ENCODE results near the gene CCDC102B. TPM values are rescaled to one million over a fixed set of nuclear protein-coding genes. Genes with fewer than 3 reads are reported as not detected.

Gene CCDC102B
- polyA plus RNA-seq, 1 donor from 2014 or later, result 8.7 TPM

DNA sequence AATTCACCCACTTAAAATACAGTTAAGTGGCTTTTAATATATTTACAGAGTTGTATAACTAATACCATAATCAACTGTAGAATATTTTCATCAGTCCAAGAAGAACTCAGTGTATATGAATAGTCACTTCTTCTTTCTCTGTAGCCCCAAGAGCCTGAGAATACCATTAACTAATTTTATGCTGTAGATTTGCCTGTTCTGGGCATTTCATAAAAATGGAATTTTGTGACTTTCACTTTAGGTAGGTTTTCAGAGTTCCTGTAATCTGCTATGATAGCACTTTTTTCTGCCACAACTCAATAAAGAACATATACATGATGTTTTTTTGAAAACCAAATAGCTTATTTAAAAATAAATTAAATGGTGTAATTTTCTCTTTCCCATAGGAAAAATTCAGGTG is 57.6 kb downstream of the CCDC102B start:
- H3K9ac ChIP-seq (ENCODE audit: low read length), result no peak overlapping the region
- H3K27ac ChIP-seq (ENCODE audit: low read length), result no peak overlapping the region
- H3K4me3 ChIP-seq (ENCODE audit: low read length), result no peak overlapping the region
- TF ChIP-seq RAD21 (conservative IDR thresholded peaks at IDR 0.05) (no peak), MXI1 (conservative IDR thresholded peaks at IDR 0.05; ENCODE audit: poor library complexity, severe bottlenecking) (no peak), SMC3 (conservative IDR thresholded peaks at IDR 0.05; ENCODE audit: poor library complexity) (no peak), EZH2 (IDR thresholded peaks at IDR 0.05; ENCODE audit: borderline replicate concordance, insufficient read depth, low read length, poor library complexity, severe bottlenecking) (no peak), EP300 (conservative IDR thresholded peaks at IDR 0.05; ENCODE audit: poor library complexity, severe bottlenecking) (no peak), POLR2AphosphoS5 (IDR thresholded peaks at IDR 0.05) (no peak), TAF1 (IDR thresholded peaks at IDR 0.05; ENCODE audit: low read depth) (no peak)
- TF ChIP-seq, protein P1, sequence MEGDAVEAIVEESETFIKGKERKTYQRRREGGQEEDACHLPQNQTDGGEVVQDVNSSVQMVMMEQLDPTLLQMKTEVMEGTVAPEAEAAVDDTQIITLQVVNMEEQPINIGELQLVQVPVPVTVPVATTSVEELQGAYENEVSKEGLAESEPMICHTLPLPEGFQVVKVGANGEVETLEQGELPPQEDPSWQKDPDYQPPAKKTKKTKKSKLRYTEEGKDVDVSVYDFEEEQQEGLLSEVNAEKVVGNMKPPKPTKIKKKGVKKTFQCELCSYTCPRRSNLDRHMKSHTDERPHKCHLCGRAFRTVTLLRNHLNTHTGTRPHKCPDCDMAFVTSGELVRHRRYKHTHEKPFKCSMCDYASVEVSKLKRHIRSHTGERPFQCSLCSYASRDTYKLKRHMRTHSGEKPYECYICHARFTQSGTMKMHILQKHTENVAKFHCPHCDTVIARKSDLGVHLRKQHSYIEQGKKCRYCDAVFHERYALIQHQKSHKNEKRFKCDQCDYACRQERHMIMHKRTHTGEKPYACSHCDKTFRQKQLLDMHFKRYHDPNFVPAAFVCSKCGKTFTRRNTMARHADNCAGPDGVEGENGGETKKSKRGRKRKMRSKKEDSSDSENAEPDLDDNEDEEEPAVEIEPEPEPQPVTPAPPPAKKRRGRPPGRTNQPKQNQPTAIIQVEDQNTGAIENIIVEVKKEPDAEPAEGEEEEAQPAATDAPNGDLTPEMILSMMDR (IDR thresholded peaks at IDR 0.05; ENCODE audit: poor library complexity, severe bottlenecking), result no peak
- TF ChIP-seq, protein P2, sequence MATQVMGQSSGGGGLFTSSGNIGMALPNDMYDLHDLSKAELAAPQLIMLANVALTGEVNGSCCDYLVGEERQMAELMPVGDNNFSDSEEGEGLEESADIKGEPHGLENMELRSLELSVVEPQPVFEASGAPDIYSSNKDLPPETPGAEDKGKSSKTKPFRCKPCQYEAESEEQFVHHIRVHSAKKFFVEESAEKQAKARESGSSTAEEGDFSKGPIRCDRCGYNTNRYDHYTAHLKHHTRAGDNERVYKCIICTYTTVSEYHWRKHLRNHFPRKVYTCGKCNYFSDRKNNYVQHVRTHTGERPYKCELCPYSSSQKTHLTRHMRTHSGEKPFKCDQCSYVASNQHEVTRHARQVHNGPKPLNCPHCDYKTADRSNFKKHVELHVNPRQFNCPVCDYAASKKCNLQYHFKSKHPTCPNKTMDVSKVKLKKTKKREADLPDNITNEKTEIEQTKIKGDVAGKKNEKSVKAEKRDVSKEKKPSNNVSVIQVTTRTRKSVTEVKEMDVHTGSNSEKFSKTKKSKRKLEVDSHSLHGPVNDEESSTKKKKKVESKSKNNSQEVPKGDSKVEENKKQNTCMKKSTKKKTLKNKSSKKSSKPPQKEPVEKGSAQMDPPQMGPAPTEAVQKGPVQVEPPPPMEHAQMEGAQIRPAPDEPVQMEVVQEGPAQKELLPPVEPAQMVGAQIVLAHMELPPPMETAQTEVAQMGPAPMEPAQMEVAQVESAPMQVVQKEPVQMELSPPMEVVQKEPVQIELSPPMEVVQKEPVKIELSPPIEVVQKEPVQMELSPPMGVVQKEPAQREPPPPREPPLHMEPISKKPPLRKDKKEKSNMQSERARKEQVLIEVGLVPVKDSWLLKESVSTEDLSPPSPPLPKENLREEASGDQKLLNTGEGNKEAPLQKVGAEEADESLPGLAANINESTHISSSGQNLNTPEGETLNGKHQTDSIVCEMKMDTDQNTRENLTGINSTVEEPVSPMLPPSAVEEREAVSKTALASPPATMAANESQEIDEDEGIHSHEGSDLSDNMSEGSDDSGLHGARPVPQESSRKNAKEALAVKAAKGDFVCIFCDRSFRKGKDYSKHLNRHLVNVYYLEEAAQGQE (IDR thresholded peaks at IDR 0.05; ENCODE audit: borderline replicate concordance), result no peak
- H3K79me2 ChIP-seq (replicated peaks; ENCODE audit: insufficient read depth, low read length), result no peaks in the 10 kb centered on the region
- no peak overlapping the region for H3K4me2 ChIP-seq (ENCODE audit: low read length)
- no peaks in the 10 kb centered on the region for H3K9me2 ChIP-seq (ENCODE audit: insufficient read depth, low read length)
- no peaks in the 10 kb centered on the region for H3F3A ChIP-seq (ENCODE audit: insufficient read depth, low read length, poor library complexity, severe bottlenecking)
- no peaks in the 10 kb centered on the region for H3K27me3 ChIP-seq (ENCODE audit: insufficient read depth, low read depth, low read length)
- H3K36me3 ChIP-seq (ENCODE audit: insufficient read depth, low read length), result no peaks in the 10 kb centered on the region
- no peaks in the 10 kb centered on the region for H3K9me3 ChIP-seq (ENCODE audit: low read length)
- H2AFZ ChIP-seq (ENCODE audit: low read depth, low read length), result no peak overlapping the region
- no peaks in the 10 kb centered on the region for H4K20me1 ChIP-seq (ENCODE audit: insufficient read depth)

DNA sequence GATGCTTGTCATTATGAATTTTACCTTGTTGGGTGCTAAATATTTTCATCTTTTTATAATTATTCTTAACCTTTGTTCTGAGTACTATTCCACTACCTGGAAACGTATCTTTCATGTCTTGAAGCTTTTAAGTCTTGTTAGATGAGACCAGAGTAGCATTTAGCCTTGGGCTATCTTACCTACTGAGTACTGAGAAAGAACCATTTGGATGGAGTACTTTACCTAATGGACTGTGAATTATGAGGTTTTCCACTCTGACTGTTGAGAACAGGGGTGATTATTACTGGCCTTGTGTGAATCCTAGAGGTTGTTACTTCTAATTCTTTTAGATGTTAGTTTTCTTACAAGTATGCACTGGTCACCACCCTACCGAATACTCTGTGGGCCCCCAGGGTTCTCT is 63.5 kb downstream of the CCDC102B start:
- no peaks in the 10 kb centered on the region for H4K20me1 ChIP-seq (ENCODE audit: insufficient read depth)
- H3K79me2 ChIP-seq (replicated peaks; ENCODE audit: insufficient read depth, low read length), result no peaks in the 10 kb centered on the region
- H3K36me3 ChIP-seq (ENCODE audit: insufficient read depth, low read length), result no peaks in the 10 kb centered on the region
- H3K27me3 ChIP-seq (ENCODE audit: insufficient read depth, low read depth, low read length), result no peaks in the 10 kb centered on the region
- no peak overlapping the region for H3K4me2 ChIP-seq (ENCODE audit: low read length)
- no peak overlapping the region for H3K27ac ChIP-seq (ENCODE audit: low read length)
- no peaks in the 10 kb centered on the region for H3K9me3 ChIP-seq (ENCODE audit: low read length)
- H3K4me3 ChIP-seq (ENCODE audit: low read length), result no peak overlapping the region
- no peak overlapping the region for H3K9ac ChIP-seq (ENCODE audit: low read length)
- TF ChIP-seq EP300 (conservative IDR thresholded peaks at IDR 0.05; ENCODE audit: poor library complexity, severe bottlenecking) (no peak), SMC3 (conservative IDR thresholded peaks at IDR 0.05; ENCODE audit: poor library complexity) (no peak), MXI1 (conservative IDR thresholded peaks at IDR 0.05; ENCODE audit: poor library complexity, severe bottlenecking) (no peak), POLR2AphosphoS5 (IDR thresholded peaks at IDR 0.05) (no peak), TAF1 (IDR thresholded peaks at IDR 0.05; ENCODE audit: low read depth) (no peak), EZH2 (IDR thresholded peaks at IDR 0.05; ENCODE audit: borderline replicate concordance, insufficient read depth, low read length, poor library complexity, severe bottlenecking) (no peak), RAD21 (conservative IDR thresholded peaks at IDR 0.05) (no peak)
- TF ChIP-seq, protein P2 (IDR thresholded peaks at IDR 0.05; ENCODE audit: borderline replicate concordance), result no peak
- TF ChIP-seq, protein P1 (IDR thresholded peaks at IDR 0.05; ENCODE audit: poor library complexity, severe bottlenecking), result no peak
- no peak overlapping the region for H2AFZ ChIP-seq (ENCODE audit: low read depth, low read length)
- H3K9me2 ChIP-seq (ENCODE audit: insufficient read depth, low read length), result no peaks in the 10 kb centered on the region
- no peaks in the 10 kb centered on the region for H3F3A ChIP-seq (ENCODE audit: insufficient read depth, low read length, poor library complexity, severe bottlenecking)

Data from neural cell (in vitro differentiated cells).